H1 (cell line): ENCODE measurements around the gene RABGAP1. TPM values are rescaled to one million over a fixed set of nuclear protein-coding genes. Genes with fewer than 3 reads are reported as not detected.

Source experiments
- CBX8 ChIP-seq: fragments of 300-800, 300-1000 bp; sonication (generic); IDR thresholded peaks from 2 replicates; pipeline ENCODE4 v1.7.1; 2016; ENCODE audit warnings: low read depth, low read length, borderline replicate concordance
- MAX ChIP-seq: IDR thresholded peaks from 2 replicates; pipeline ENCODE4 v1.6.1; 2012; ENCODE audit warnings: inconsistent platforms
- NRF1 ChIP-seq: IDR thresholded peaks from 2 replicates; pipeline ENCODE4 v1.6.1; 2011; ENCODE audit warnings: mild to moderate bottlenecking, low read depth, low read length, improper control_type of control experiment
- SAP30 ChIP-seq: fragments of 300-600 bp; sonication (generic); IDR thresholded peaks from 2 replicates; pipeline ENCODE4 v1.7.1; 2012; ENCODE audit warnings: low read length, moderate library complexity, mild to moderate bottlenecking, inconsistent platforms; ENCODE audit not compliant: insufficient read depth, insufficient replicate concordance
- SP2 ChIP-seq: IDR thresholded peaks from 2 replicates; pipeline ENCODE4 v1.6.1; 2012; ENCODE audit warnings: mild to moderate bottlenecking, low read length, inconsistent platforms
- ZNF274 ChIP-seq: IDR thresholded peaks from 2 replicates; pipeline ENCODE4 v1.7.0; 2012; ENCODE audit warnings: low read length, borderline replicate concordance; ENCODE audit errors: extremely low read depth
- polyA plus RNA-seq, 7 experiments: library from polyadenylated mRNA; depleted of rRNA in 3 of 7; stranded (reverse) in 5 of 7; unstranded in 2 of 7; fragments of >200 nt in 5 of 7; fragments of 200-250 nt in 2 of 7; gene quantifications; 1 replicate in 5 of 7; 2 replicates in 1 of 7; 4 replicates in 1 of 7; pipeline versions ENCODE4 v1.2.1 to v1.2.3, GENCODE V29; 2011 to 2013; ENCODE audit warnings: missing spikeins in 2 of 7, mixed read lengths in 2 of 7
- total RNA-seq: library from RNA; stranded (reverse); fragmentation: NEBNext Ultra II Directional; extraction: Animal tissue kit (Norgen Biotek cat#: 25700); gene quantifications from 2 replicates; pipeline ENCODE4 v1.2.1, GENCODE V29; 2021
- TF ChIP-seq, protein P1 (sequence below): IDR thresholded peaks from 2 replicates; pipeline ENCODE4 v1.6.1; 2012; ENCODE audit warnings: inconsistent platforms

The RABGAP1 gene
- total and polyA plus RNA-seq, 2 of the 8 experiments (the other 6 are each of a cell fraction or from before 2014, with no cell fraction given), result 15.7 to 38.3 TPM

DNA sequence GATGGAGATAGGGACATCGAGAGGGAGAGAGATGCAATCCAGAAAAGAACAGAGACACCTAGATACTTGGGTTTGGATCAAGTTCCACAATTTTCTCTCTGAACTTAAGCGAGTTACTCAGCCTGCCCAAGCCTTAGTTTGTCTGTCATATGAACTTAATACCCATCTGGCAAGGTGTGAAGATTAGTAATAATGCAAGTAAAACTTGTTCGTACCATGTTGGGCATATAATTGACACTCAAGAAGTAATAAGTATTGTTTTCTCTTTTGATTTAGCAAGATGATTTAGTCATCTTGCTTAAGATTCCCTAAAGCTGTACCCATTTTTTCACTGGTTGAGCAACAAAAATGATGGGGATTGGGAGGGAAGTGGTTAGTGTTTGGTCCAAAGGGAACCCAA, 7.5 kb downstream of the RABGAP1 start (continued):
- TF ChIP-seq, protein P1, sequence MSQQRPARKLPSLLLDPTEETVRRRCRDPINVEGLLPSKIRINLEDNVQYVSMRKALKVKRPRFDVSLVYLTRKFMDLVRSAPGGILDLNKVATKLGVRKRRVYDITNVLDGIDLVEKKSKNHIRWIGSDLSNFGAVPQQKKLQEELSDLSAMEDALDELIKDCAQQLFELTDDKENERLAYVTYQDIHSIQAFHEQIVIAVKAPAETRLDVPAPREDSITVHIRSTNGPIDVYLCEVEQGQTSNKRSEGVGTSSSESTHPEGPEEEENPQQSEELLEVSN, result no peak
- TF ChIP-seq ZNF274 (no peak), MAX (no peak), SP2 (no peak), NRF1 (no peak), CBX8 (no peak), SAP30 (no peak)
- TF ChIP-seq, all 59 proteins: peak for 0
